H9 (cell line): Measurements from ENCODE around the gene PRKD2. TPM values are rescaled to one million over a fixed set of nuclear protein-coding genes. Genes with fewer than 3 reads are reported as not detected.
A peak's percentile ranks its signal among the peaks of the same experiment; 100 is the strongest.

ENCODE experiments used
- DNase-seq: peaks from one replicate; pipeline ENCODE4 v3.0.0-alpha.2; 2017
- H2AFZ ChIP-seq: one replicate; pipeline ENCODE4 v1.6.1; 2013; ENCODE audit warnings: mild to moderate bottlenecking, low read length, control low read depth, moderate library complexity
- H2AK5ac ChIP-seq: 2 replicates; pipeline ENCODE4 v1.6.1; 2013; ENCODE audit warnings: low read length, control low read depth, mixed read lengths; ENCODE audit not compliant: insufficient read length
- H2BK120ac ChIP-seq: one replicate; pipeline ENCODE4 v1.6.1; 2013; ENCODE audit warnings: low read depth, mild to moderate bottlenecking, low read length, control low read depth, inconsistent platforms; ENCODE audit not compliant: poor library complexity, severe bottlenecking
- H2BK12ac ChIP-seq: 2 replicates; pipeline ENCODE4 v1.6.1; 2013; ENCODE audit warnings: low read length, control low read depth, mixed read lengths, low read depth; ENCODE audit not compliant: insufficient read length
- H2BK15ac ChIP-seq: 2 replicates; pipeline ENCODE4 v1.6.1; 2013; ENCODE audit warnings: low read depth, low read length, control low read depth
- H2BK20ac ChIP-seq: one replicate; pipeline ENCODE4 v1.6.1; 2013; ENCODE audit warnings: low read depth, mild to moderate bottlenecking, low read length, control low read depth, inconsistent platforms; ENCODE audit not compliant: poor library complexity, severe bottlenecking
- H2BK5ac ChIP-seq: 2 replicates; pipeline ENCODE4 v1.6.1; 2013; ENCODE audit warnings: low read length, control low read depth, mixed read lengths; ENCODE audit not compliant: insufficient read length
- H3K14ac ChIP-seq: 2 replicates; pipeline ENCODE4 v1.6.1; 2013; ENCODE audit warnings: low read length, control low read depth; ENCODE audit not compliant: insufficient read depth
- H3K18ac ChIP-seq: 2 replicates; pipeline ENCODE4 v1.6.1; 2013; ENCODE audit warnings: low read depth, mild to moderate bottlenecking, mixed read lengths, low read length, control low read depth; ENCODE audit not compliant: insufficient read length
- H3K23ac ChIP-seq: 2 replicates; pipeline ENCODE4 v1.6.1; 2013; ENCODE audit warnings: low read length, control low read depth, mixed read lengths, low read depth; ENCODE audit not compliant: insufficient read length
- H3K23me2 ChIP-seq: 2 replicates; pipeline ENCODE4 v1.6.1; 2013; ENCODE audit warnings: low read depth, mild to moderate bottlenecking, mixed read lengths, low read length, control low read depth; ENCODE audit not compliant: insufficient read length, poor library complexity, severe bottlenecking
- H3K27ac ChIP-seq: 2 replicates; pipeline ENCODE4 v1.5.1; 2013; ENCODE audit warnings: low read length, control low read depth, mixed read lengths, low read depth; ENCODE audit not compliant: insufficient read length
- H3K27me3 ChIP-seq: 2 replicates; pipeline ENCODE4 v1.6.1; 2013; ENCODE audit warnings: low read length, control low read depth, inconsistent platforms; ENCODE audit not compliant: insufficient read depth
- H3K4ac ChIP-seq: 2 replicates; pipeline ENCODE4 v1.6.1; 2013; ENCODE audit warnings: low read depth, mild to moderate bottlenecking, control low read depth, inconsistent platforms, low read length, moderate library complexity
- H3K4me1 ChIP-seq: 2 replicates; pipeline ENCODE4 v1.6.1; 2013; ENCODE audit warnings: low read length, control low read depth, inconsistent platforms; ENCODE audit not compliant: insufficient read depth
- H3K4me2 ChIP-seq: 2 replicates; pipeline ENCODE4 v1.6.1; 2013; ENCODE audit warnings: low read length, control low read depth, mixed read lengths; ENCODE audit not compliant: insufficient read length, insufficient read depth
- H3K56ac ChIP-seq: 2 replicates; pipeline ENCODE4 v1.6.1; 2013; ENCODE audit warnings: low read depth, mild to moderate bottlenecking, mixed read lengths, low read length, control low read depth; ENCODE audit not compliant: insufficient read length
- H3K79me1 ChIP-seq: 2 replicates; pipeline ENCODE4 v1.6.1; 2013; ENCODE audit warnings: low read depth, mild to moderate bottlenecking, moderate library complexity, low read length, control low read depth, inconsistent platforms; ENCODE audit not compliant: insufficient read depth, poor library complexity, severe bottlenecking
- H3K79me2 ChIP-seq: 2 replicates; pipeline ENCODE4 v1.6.1; 2013; ENCODE audit warnings: low read length, control low read depth, inconsistent platforms; ENCODE audit not compliant: insufficient read depth
- H3K9ac ChIP-seq: 2 replicates; pipeline ENCODE4 v1.6.1; 2013; ENCODE audit warnings: low read length, control low read depth, mixed read lengths; ENCODE audit not compliant: insufficient read length; ENCODE audit errors: extremely low read depth
- H3K9me3 ChIP-seq: one replicate; pipeline ENCODE4 v1.6.1; 2013; ENCODE audit warnings: low read depth, low read length, inconsistent platforms; ENCODE audit not compliant: control insufficient read depth
- H3T11ph ChIP-seq: one replicate; pipeline ENCODE4 v1.6.1; 2013; ENCODE audit warnings: mild to moderate bottlenecking, low read length, control low read depth, inconsistent platforms
- H4K20me1 ChIP-seq: one replicate; pipeline ENCODE4 v1.6.1; 2013; ENCODE audit not compliant: control insufficient read depth, insufficient read length, insufficient read depth
- H4K5ac ChIP-seq: 2 replicates; pipeline ENCODE4 v1.6.1; 2013; ENCODE audit warnings: low read depth, mild to moderate bottlenecking, mixed read lengths, low read length, control low read depth; ENCODE audit not compliant: insufficient read length
- H4K8ac ChIP-seq: replicated peaks from 2 replicates; pipeline ENCODE4 v1.6.1; 2013; ENCODE audit warnings: low read length, control low read depth, mixed read lengths, low read depth; ENCODE audit not compliant: insufficient read length
- H4K91ac ChIP-seq: 2 replicates; pipeline ENCODE4 v1.6.1; 2013; ENCODE audit warnings: low read depth, mild to moderate bottlenecking, moderate library complexity, mixed read lengths, low read length, control low read depth; ENCODE audit not compliant: insufficient read length
- H3K27ac Mint-ChIP-seq, 3 experiments: 2 replicates in 2 of 3; 3 replicates in 1 of 3; pipeline ENCODE4 v1.8.0; 2020 to 2021; ENCODE audit warnings: mixed read lengths in 3 of 3, mild to moderate bottlenecking in 1 of 3, moderate library complexity in 1 of 3
- H3K27me3 Mint-ChIP-seq: 2 replicates; pipeline ENCODE4 v1.8.0; 2021; ENCODE audit warnings: low read depth, mild to moderate bottlenecking, moderate library complexity, mixed read lengths
- H3K36me3 Mint-ChIP-seq, 3 experiments: 2 replicates in 2 of 3; 3 replicates in 1 of 3; pipeline ENCODE4 v1.8.0; 2020 to 2021; ENCODE audit warnings: low read depth in 3 of 3, mixed read lengths in 3 of 3; ENCODE audit not compliant: insufficient read depth in 1 of 3
- H3K4me1 Mint-ChIP-seq, 2 experiments: 2 replicates each; pipeline ENCODE4 v1.8.0; 2020; ENCODE audit warnings: mixed read lengths in 2 of 2
- H3K4me3 Mint-ChIP-seq, 2 experiments: 2 replicates in 1 of 2; 3 replicates in 1 of 2; pipeline ENCODE4 v1.8.0; 2020 to 2021; ENCODE audit warnings: mild to moderate bottlenecking in 2 of 2, mixed read lengths in 2 of 2, moderate library complexity in 1 of 2
- H3K9me3 Mint-ChIP-seq, 2 experiments: 2 replicates in 1 of 2; 3 replicates in 1 of 2; pipeline ENCODE4 v1.8.0; 2020; ENCODE audit warnings: mild to moderate bottlenecking in 2 of 2, mixed read lengths in 2 of 2, moderate library complexity in 1 of 2
- WGBS: extraction: QIAGEN DNeasy Blood & Tissue Kit; methylation state at CpG from one replicate; pipeline ENCODE4 v1.1.7; 2013; ENCODE audit warnings: missing lambda C conversion rate, low lambda C conversion rate, mixed read lengths; ENCODE audit not compliant: insufficient read length; ENCODE audit errors: extremely low coverage; 5-methylcytosine and 5-hydroxymethylcytosine counted together
- total RNA-seq: library from RNA; stranded (reverse); gene quantifications from 2 replicates; pipeline ENCODE4 v1.2.1, GENCODE V29; 2021
- TF ChIP-seq, protein P1 (sequence below): fragments of 200-600 bp; sonication (generic); conservative IDR thresholded peaks from 3 replicates; pipeline ENCODE4 v1.8.0; 2021; ENCODE audit warnings: antibody characterized with exemption, mild to moderate bottlenecking

The PRKD2 gene
- total RNA-seq, 1 experiment from 2014 or later = 60.7 TPM

DNA sequence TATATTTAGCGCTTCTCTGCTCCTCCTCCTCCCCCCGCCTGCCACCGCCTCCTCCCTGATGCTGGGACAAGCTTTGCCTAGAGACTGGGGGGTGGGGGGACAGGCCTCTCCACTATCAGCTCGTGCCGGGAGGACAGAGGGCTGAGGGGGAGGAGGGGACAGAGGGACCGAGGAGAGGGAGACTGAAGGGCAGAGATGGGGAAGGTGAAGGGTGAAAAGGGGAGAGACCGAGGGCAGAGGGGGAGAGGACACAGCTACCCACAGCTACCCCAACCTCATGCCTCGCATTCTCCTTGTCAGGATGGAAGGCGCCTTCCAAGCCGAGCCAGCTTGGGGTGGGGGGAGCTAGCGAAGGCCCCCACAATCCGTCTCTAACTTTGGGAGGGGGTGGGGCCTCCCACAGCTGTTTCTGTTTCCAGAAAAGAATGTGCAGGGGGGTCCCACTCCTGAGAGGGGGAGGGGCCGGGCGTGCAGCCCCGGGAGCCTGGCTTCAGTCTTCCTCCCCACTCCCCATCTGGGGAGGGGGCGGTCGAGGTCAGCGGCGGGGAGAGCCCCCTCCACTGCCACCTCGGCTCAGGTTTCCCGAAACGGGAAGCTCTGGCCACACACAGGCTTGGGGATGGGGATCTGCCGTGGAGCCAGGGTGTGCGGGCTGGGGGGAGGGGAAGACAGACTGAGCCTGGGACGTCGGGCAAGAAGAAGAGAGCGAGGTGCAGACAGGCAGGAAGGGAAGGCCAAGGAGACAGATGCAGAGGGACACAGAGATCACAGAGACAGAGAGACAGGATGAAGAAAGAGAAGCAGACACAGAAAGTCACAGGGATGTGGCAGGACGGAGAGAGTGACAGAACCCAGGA is 57.5 kb downstream of the PRKD2 start:
- Mint-ChIP-seq H3K4me3 (peak overlapping the region; percentile 48 to 83), H3K36me3 (no peaks in the 10 kb centered on the region), H3K4me1 (peaks cover 26 to 30% of the 10 kb centered on the region in 2 experiments), H3K27ac (peak overlapping the region in 1 of 3 experiments; percentile 11; a peak in 2 of 7 replicates), H3K9me3 (no peaks in the 10 kb centered on the region; a peak in 1 of 5 replicates), H3K27me3 (peaks cover 45% of the 10 kb centered on the region)
- no peak overlapping the region for H2BK15ac ChIP-seq
- no peak overlapping the region for H4K8ac ChIP-seq
- no CpG with 5 or more reads among the region's 28 CpGs for WGBS
- no peak overlapping the region for H2AFZ ChIP-seq
- no peak overlapping the region for H3K18ac ChIP-seq
- H2BK12ac ChIP-seq = no peak overlapping the region
- peak overlapping the region; percentile 93 for H3K4me2 ChIP-seq
- H3K4me1 ChIP-seq = 0 out of 2 replicates have a peak, but pooled peaks cover 2% of the 10 kb centered on the region
- H3K14ac ChIP-seq = no peak overlapping the region
- no peak overlapping the region for H2BK120ac ChIP-seq
- H3K27me3 ChIP-seq = no peaks in the 10 kb centered on the region; the same call in 1 of the 2 replicates
- H3K4ac ChIP-seq = no peak overlapping the region
- no peak overlapping the region for H4K5ac ChIP-seq
- TF ChIP-seq, protein P1, sequence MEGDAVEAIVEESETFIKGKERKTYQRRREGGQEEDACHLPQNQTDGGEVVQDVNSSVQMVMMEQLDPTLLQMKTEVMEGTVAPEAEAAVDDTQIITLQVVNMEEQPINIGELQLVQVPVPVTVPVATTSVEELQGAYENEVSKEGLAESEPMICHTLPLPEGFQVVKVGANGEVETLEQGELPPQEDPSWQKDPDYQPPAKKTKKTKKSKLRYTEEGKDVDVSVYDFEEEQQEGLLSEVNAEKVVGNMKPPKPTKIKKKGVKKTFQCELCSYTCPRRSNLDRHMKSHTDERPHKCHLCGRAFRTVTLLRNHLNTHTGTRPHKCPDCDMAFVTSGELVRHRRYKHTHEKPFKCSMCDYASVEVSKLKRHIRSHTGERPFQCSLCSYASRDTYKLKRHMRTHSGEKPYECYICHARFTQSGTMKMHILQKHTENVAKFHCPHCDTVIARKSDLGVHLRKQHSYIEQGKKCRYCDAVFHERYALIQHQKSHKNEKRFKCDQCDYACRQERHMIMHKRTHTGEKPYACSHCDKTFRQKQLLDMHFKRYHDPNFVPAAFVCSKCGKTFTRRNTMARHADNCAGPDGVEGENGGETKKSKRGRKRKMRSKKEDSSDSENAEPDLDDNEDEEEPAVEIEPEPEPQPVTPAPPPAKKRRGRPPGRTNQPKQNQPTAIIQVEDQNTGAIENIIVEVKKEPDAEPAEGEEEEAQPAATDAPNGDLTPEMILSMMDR = no peak
- H3K79me2 ChIP-seq = no peaks in the 10 kb centered on the region
- peak; percentile 66 for DNase-seq
- H4K20me1 ChIP-seq = no peaks in the 10 kb centered on the region
- H2BK20ac ChIP-seq = no peak overlapping the region
- peaks cover 15% of the 10 kb centered on the region for H3K23me2 ChIP-seq
- H3K9ac ChIP-seq = no peak overlapping the region
- no peak overlapping the region for H2BK5ac ChIP-seq
- no peak overlapping the region for H3K56ac ChIP-seq
- no peaks in the 10 kb centered on the region for H3K79me1 ChIP-seq
- no peak overlapping the region for H4K91ac ChIP-seq
- no peaks in the 10 kb centered on the region for H3K9me3 ChIP-seq
- no peak overlapping the region for H3K27ac ChIP-seq
- no peak overlapping the region for H2AK5ac ChIP-seq
- H3K23ac ChIP-seq = no peak overlapping the region
- no peak overlapping the region for H3T11ph ChIP-seq
